ENCODE results near the gene CCHCR1.

The CCHCR1 gene

GRCh38 chr6:31161216-31162126 lies 3.9 kb upstream of the CCHCR1 start:
- DNase-seq = no peak

GRCh38 chr6:31158863-31159855 lies 1.6 kb upstream of the CCHCR1 start:
- DNase-seq = peak; percentile 50

DNA sequence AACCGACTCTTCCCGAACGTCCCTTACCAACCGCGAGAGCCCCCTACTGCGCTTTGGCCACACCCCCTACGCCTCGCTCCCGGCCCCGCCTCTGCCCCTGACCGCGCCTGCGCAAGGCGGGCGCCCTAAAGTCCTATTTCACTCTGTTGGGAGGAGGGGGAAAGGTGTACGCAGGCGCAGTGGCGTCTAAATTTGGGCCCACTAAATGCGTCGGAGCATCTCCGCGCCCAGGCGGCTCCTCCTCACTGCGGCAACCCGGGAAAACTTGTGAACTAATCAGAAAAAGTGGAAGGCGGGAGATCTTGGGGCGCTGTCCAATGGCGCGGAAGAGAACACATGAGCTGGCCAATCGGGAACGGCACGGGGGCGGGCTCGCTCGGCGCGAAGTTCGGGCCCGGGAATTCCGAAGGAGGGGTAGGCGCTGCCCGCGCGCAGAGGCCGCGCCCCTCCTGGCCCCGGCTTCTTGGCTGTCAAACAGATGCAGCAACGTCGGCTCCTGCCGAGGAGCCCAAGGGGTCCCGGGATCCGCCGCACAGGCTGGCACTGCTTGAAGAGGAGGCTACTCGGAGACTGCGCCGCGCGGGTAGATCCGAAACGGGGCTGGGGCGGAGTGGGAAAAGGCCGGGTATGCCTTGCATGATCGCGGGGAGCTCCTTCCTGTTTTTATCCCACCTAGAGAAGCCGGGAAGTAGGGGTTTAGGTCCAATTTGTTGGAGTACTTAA lies 699 bp upstream of the CCHCR1 start, which contains the start of gene TCF19:
Gene TCF19, plus strand, starts transcription at position 450 of the 723 bp plus-strand sequence. CDS start 881 bp downstream, outside the sequence.
- peak; percentile 100 for DNase-seq

DNA sequence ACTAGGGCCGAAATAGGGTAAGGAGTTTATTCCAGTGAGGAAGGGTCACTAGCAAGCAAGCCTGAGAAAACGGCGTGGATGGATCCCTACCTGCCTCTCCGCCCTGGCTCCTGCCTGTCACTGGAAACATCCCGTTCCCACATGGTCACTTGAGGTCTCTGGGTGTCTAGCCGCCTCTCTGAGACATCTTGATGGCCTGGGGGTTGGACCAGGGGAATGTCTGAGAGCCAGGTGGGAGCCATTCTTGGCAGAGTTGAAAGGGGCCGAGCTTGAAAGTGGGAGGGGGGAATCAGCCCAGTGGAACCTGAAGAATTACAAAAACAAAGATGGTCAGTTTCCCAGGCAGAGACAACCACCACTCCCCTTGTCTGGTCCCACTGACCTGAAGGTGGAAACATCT lies 961 bp downstream of the CCHCR1 start:
- no peak for DNase-seq

DNA sequence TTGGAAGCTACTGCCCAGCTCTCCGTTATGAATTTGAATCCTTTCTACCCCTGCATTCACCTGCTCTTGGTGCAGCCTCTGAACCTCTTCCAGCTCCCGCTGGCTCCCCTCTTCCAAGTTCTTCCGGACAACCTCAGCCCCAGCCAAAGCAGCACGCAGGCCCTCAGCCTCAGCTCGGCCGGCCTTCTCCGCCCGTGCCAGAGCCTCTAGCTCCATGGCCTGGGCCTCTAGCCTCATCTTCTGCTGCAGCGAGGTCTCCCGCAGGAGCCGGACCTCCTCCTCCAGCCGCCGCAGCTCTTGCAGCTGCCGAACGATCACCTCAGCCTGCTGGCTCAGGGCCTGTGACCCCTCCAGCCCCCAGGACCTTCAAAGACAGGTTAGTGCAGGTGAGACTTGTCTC lies 3.2 kb downstream of the CCHCR1 start:
- no peak for DNase-seq

DNA sequence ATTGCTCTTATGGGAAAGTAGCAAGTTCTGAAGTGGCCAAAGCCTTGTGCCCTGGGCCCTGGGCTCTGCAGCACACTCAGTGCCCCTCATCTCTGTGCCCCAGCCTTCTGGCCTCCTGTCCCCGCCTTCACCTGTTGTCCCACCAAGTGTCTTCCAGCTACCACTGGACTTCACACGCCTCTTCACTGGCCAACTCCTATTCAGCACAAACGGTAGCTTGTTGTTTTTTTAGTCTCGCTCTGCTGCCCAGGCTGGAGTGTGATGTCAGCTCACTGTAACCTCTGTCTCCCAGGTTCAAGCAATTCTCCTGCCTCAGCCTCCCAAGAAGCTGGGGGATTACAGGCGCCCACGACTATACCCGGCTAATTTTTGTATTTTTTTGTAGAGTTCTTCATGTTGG lies 4.8 kb downstream of the CCHCR1 start:
- DNase-seq = no peak

DNA sequence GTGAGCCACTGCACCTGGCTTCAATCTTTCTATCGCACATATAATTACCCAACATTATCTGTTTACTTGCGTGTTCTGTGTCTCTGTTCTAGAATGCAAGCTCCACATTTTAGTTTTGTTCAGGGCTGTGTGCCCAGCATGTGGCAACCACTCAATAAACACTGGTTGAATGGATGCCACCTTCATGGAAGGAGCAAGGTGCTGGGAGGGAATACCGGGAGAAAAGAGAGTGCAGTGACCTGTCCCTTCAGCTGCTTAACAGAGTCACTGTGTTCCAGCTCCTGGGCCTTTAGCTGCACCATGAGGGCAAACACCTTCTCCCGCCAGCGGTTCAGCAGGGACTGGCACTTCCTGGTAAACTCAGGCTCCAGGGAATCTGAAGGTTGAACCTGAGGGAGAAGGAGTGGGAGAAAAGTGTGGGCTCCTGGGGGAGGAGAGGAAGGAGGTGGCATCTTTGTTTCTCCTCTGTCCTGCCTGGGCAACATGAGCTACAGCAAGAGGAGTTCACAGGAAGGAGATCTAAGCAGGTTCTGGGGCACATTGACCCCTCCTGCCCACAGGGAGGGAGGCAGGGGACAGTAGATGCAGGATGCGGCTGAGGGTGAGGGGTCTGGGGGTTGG lies 7.7 kb downstream of the CCHCR1 start:
- no peak for DNase-seq

DNA sequence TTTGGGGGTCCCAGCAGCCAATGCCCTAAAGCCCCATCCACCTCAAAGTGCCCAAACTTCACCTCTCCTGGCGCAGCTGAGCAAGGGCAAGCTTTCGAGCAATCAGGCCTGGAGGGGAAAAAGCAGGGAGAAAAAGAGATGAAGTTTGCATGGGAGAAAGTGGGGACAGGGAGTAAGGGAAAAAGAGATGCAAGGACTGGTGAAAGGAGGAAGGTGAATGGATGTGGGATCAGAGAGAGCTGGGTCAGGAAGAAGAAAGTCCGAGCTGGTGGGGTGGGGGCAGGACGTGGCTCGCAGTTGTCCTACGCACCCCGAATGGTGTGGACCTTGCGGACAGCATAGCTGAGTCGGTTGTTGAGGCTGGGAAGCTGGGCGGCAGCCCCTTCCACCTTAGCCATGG lies 12.2 kb downstream of the CCHCR1 start:
- no peak for DNase-seq

- no peak for DNase-seq
Observed at GRCh38 chr6:31144970-31145340, 12.6 kb downstream of the CCHCR1 start.

- DNase-seq = no peak
Observed at GRCh38 chr6:31144296-31144969, 13.2 kb downstream of the CCHCR1 start.

- DNase-seq = peak; percentile 91
Observed at GRCh38 chr6:31143148-31143547, 14.5 kb downstream of the CCHCR1 start.

DNA sequence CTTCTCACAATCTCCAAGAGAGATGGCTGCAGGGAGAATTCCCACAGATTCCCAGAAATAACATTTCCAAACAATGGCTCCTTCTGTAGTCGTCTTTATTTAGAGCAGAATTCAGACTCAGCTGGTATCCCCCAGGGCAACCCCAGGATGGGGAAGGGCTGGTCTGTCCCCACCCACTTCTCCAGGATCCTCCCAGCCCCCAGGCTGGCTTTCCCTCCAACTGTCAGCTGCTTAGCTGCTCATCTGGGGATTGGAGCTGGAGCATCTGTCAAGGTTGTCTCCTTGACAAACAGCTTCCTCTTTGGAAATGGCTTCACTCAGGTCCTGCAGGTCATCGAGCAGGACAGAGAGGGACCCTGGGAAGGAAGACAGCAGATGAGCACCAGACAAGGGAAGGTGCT lies 15.2 kb downstream of the CCHCR1 start:
- no peak for DNase-seq

GRCh38 chr6:31140643-31141042 lies 17.0 kb downstream of the CCHCR1 start:
- no peak for DNase-seq

DNA sequence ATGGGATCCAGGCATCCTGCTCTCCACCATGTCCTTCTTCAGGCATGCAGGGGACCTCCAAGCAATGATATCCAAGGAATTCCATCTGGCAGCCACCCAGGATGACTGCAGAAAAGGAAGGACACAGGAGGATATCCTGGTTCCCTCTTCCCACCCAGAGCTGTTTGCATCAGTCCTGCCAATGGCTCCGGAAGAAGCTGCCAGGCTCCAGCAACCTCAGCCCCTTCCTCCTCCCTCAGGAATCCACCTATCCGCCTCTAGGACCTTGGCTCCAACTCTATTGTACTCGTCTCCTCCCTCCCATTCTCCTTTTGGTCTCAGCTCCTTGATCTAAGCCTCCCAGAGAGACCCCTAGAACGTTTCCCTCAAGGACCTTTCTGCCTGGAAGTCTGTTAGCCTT lies 18.0 kb downstream of the CCHCR1 start:
- DNase-seq = peak; percentile 78

DNA sequence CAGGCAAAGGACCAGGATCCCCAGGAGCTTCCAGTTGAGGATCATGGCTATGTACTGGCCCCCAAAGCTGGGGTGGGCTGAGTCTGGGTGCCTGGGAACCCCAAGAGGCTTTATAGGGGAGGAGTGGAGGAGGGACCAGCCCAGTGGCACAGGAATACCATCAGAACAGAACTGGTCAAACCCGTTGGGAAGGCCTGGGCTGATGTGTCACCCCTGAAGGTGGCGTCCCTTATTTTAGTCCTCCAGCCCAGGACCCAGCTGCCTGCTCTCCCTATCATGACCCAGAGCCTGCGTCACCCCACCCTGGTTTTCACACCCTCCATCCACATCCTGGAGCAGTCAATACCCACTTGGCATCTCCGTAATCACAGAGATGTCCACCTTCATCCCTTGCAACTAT lies 18.6 kb downstream of the CCHCR1 start, which contains the start of gene PSORS1C2:
Gene PSORS1C2, minus strand, starts transcription at position 85 of the 400 bp plus-strand sequence. Its CDS starts 40 bp downstream, at position 45.
- no peak for DNase-seq

DNA sequence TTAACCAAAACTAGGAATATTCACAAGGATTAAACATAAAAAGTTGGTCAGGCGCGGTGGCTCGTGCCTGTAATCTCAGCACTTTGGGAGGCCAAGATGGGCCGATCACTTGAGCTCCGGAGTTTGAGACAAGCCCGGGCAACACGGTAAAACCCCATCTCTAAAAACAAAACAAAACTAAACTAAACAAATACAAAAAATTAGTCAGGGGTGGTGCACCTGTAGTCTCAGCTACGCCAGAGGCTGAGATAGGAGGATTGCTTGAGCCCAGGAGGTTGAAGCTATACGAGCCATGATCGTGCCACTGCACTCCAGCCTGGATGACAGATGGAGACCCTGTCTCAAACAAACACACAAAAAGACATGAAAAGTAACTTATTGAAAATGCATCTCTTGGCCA lies 21.9 kb downstream of the CCHCR1 start:
- no peak for DNase-seq

DNA sequence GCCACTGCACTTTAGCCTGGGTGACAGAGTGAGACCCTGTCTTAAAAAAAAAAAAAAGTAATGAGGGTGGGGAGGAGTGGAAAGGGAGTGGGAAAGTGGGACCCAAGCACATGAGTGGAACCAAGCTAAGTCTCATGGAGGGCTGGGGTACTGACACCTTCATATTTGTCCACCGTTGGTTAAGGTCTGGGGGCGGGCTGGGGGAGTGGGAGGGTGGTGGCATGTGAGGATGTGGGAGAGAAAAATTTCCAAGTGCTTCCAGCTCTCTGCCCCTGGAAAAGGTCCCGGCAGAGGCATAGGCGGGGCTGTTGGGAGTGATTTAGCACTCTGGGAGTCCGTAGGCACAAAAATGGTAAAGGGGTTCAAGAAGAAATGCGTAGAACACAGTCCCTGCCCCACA lies 24.8 kb downstream of the CCHCR1 start:
- no peak for DNase-seq

DNA sequence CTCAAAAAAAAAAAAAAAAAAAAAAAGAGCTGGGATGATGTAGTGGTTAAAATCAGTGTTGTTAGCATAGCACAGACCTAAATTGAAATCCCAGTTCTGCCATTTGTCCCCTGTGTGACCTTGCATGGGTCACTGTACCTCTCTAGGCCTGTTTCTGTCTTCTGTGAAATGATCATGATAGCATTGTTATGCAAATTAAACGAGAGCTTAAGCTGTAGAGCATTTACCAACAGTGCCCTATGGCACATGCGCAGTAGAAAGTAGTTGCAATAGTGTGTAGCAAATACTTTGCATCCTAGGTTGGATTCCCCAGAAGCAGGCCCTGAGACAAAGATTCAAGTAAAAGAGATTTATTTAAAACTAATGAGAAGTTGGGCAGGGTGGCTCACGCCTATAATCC lies 26.0 kb downstream of the CCHCR1 start:
- no peak for DNase-seq

DNA sequence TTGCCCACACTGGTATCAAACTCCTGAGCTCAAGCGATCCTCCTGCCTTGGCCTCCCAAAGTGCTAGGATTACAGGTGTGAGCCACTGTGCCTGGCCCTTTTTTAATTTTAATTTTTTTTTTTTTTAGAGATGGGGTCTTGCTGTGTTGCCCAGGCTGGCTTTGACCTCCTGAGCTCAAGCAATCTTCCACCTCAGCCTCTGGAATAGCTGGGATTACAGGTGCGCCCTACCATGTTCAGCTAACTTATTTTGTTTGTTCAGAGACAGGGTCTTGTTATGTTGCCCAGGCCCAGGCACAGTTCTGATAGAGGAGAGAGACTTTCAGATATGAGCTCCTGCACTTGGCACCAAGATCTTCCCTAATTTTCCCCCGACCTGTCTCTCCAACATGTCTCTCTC lies 26.9 kb downstream of the CCHCR1 start:
- no peak for DNase-seq

- no peak for DNase-seq
Observed at GRCh38 chr6:31129130-31129529, 28.5 kb downstream of the CCHCR1 start.

DNA sequence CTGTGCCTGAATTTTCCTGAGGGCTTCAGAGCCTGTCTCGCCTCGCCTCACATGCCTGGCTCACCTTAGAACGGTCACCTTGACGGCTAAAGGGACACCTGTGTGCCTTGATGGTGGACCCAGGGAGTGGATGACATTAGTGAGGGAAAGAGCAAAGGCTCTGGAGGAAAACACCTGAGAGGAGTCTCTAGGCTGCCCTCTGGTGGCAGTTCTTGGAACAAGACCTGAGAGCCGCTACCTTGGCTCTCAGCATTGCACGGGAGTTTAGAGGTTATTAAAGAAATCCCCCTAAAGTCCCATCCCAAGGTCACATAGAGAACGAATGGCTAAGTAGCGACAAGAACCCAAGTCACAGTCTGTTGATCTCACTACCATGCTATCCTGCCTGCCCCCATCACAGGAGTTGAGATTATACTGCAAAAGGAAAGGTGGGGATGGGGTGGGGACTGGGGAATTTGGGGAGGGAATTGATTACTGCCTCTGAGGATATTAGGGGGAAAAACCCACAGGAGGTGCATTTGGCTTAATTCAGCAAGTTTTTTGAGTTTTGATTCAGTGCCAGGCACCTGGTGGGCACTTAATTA lies 29.4 kb downstream of the CCHCR1 start:
- peak; percentile 48 for DNase-seq
